H7 (cell line): Measurements from ENCODE around the gene RARRES2. TPM values are rescaled to one million over a fixed set of nuclear protein-coding genes. Genes with fewer than 3 reads are reported as not detected.

Source experiments
- DNase-seq: peaks from one replicate; pipeline ENCODE4 v3.0.0; 2012
- H3K27me3 ChIP-seq: 2 replicates; pipeline ENCODE4 v1.6.0; 2011; ENCODE audit warnings: mild to moderate bottlenecking, low read length; ENCODE audit not compliant: control insufficient read depth, insufficient read depth
- H3K36me3 ChIP-seq: replicated peaks from 2 replicates; pipeline ENCODE4 v1.5.1; 2011; ENCODE audit warnings: low read length; ENCODE audit not compliant: control insufficient read depth, insufficient read depth
- H3K4me3 ChIP-seq: 2 replicates; pipeline ENCODE4 v1.5.1; 2011; ENCODE audit warnings: low read depth, mild to moderate bottlenecking, control low read depth, low read length, moderate library complexity; ENCODE audit not compliant: insufficient read depth
- total RNA-seq: library from RNA; depleted of rRNA; stranded (reverse); fragments of >200 nt; shearing (Covaris generic); gene quantifications from 2 replicates; pipeline ENCODE4 v1.2.3, GENCODE V29; 2014

Gene RARRES2
- total RNA-seq, 1 experiment from 2014 or later, result 223 TPM

GRCh38 chr7:150380463-150380862 lies 39.0 kb upstream of the RARRES2 start:
- DNase-seq, result peak; percentile 33
- Histone ChIP-seq H3K4me3 (peak overlapping the region; percentile 96), H3K36me3 (0 out of 2 replicates have a peak, but pooled peaks cover under 1% of the 10 kb centered on the region), H3K27me3 (no peaks in the 10 kb centered on the region)

- Histone ChIP-seq H3K27me3 (no peaks in the 10 kb centered on the region), H3K4me3 (peak overlapping the region; percentile 96), H3K36me3 (no peaks in the 10 kb centered on the region)
- DNase-seq, result peak; percentile 65
Measured at GRCh38 chr7:150379441-150380379, 38.3 kb upstream of the RARRES2 start.

GRCh38 chr7:150378853-150379440 lies 37.5 kb upstream of the RARRES2 start, which contains the start of gene ZNF775:
TSS of gene ZNF775 (plus strand) at chr7:150379330. CDS start at chr7:150388471, 9,141 bp downstream.
- Histone ChIP-seq H3K36me3 (peaks cover 1% of the 10 kb centered on the region), H3K27me3 (no peaks in the 10 kb centered on the region), H3K4me3 (peak within 1 kb of the TSS; percentile 96)
- DNase-seq, result peak; percentile 100

GRCh38 chr7:150378115-150378852 lies 36.9 kb upstream of the RARRES2 start:
- DNase-seq, result peak; percentile 90
- peak overlapping the region; percentile 85 for H3K4me3 ChIP-seq
- peaks cover 2% of the 10 kb centered on the region for H3K36me3 ChIP-seq
- H3K27me3 ChIP-seq, result no peaks in the 10 kb centered on the region

GRCh38 chr7:150377635-150378034 lies 36.2 kb upstream of the RARRES2 start:
- peaks cover 5% of the 10 kb centered on the region for H3K36me3 ChIP-seq
- no peak for DNase-seq
- H3K27me3 ChIP-seq, result no peaks in the 10 kb centered on the region
- no peak overlapping the region for H3K4me3 ChIP-seq

GRCh38 chr7:150377196-150377595 lies 35.8 kb upstream of the RARRES2 start:
- Histone ChIP-seq H3K36me3 (peaks cover 5% of the 10 kb centered on the region), H3K4me3 (no peak overlapping the region), H3K27me3 (no peaks in the 10 kb centered on the region)
- DNase-seq, result no peak

GRCh38 chr7:150376560-150376959 lies 35.1 kb upstream of the RARRES2 start:
- H3K36me3 ChIP-seq, result peaks cover 5% of the 10 kb centered on the region
- H3K4me3 ChIP-seq, result no peak overlapping the region
- H3K27me3 ChIP-seq, result no peaks in the 10 kb centered on the region
- DNase-seq, result no peak

GRCh38 chr7:150375662-150376521 lies 34.5 kb upstream of the RARRES2 start:
- Histone ChIP-seq H3K4me3 (no peak overlapping the region), H3K27me3 (no peaks in the 10 kb centered on the region), H3K36me3 (peaks cover 7% of the 10 kb centered on the region)
- DNase-seq, result peak; percentile 28

GRCh38 chr7:150374472-150374871 lies 33.0 kb upstream of the RARRES2 start:
- Histone ChIP-seq H3K27me3 (no peaks in the 10 kb centered on the region), H3K36me3 (peaks cover 14% of the 10 kb centered on the region), H3K4me3 (no peak overlapping the region)
- DNase-seq, result peak; percentile 30

GRCh38 chr7:150374026-150374425 lies 32.6 kb upstream of the RARRES2 start:
- no peaks in the 10 kb centered on the region for H3K27me3 ChIP-seq
- H3K4me3 ChIP-seq, result no peak overlapping the region
- peaks cover 14% of the 10 kb centered on the region for H3K36me3 ChIP-seq
- peak; percentile 27 for DNase-seq

- Histone ChIP-seq H3K27me3 (no peaks in the 10 kb centered on the region), H3K36me3 (peaks cover 14% of the 10 kb centered on the region), H3K4me3 (no peak overlapping the region)
- DNase-seq, result peak; percentile 53
Measured at GRCh38 chr7:150373049-150373801, 31.8 kb upstream of the RARRES2 start.

GRCh38 chr7:150372271-150373048 lies 31.0 kb upstream of the RARRES2 start:
- Histone ChIP-seq H3K27me3 (no peaks in the 10 kb centered on the region), H3K4me3 (no peak overlapping the region), H3K36me3 (peaks cover 14% of the 10 kb centered on the region)
- peak; percentile 49 for DNase-seq

- H3K36me3 ChIP-seq, result peaks cover 14% of the 10 kb centered on the region
- no peaks in the 10 kb centered on the region for H3K27me3 ChIP-seq
- H3K4me3 ChIP-seq, result no peak overlapping the region
- DNase-seq, result no peak
Measured at GRCh38 chr7:150371996-150372270, 30.5 kb upstream of the RARRES2 start.
